Stimulated activated CD8-positive, alpha-beta memory T cell treated with anti-CD3 and anti-CD28 coated beads, Interleukin-12 subunit alpha, Interleukin-12 subunit beta, amount 100 ng/mL, for 24 hours (primary cell): ENCODE data around the gene CSNK1G1.
"Not testable (repeated sequence)": the region's sequence is repeated elsewhere in the genome, so short reads cannot be mapped to it uniquely, and the experiment has no call there.

Source experiments
- DNase-seq: peaks from one replicate; pipeline ENCODE4 v3.0.0-alpha.2; 2020; ENCODE audit errors: extremely low read depth

Gene CSNK1G1

GRCh38 chr15:64287953-64288352, 68.0 kb downstream of the CSNK1G1 start:
- DNase-seq = no peak

- DNase-seq = no peak
These were observed 69.5 kb downstream of the CSNK1G1 start for GRCh38 chr15:64286473-64286872.

- DNase-seq = no peak
These were observed 70.1 kb downstream of the CSNK1G1 start for GRCh38 chr15:64285871-64286270.

- no peak for DNase-seq
These were observed 70.8 kb downstream of the CSNK1G1 start for GRCh38 chr15:64285150-64285549.

- DNase-seq = no peak
These were observed 71.9 kb downstream of the CSNK1G1 start for GRCh38 chr15:64284042-64284441.

- no peak for DNase-seq
These were observed 73.3 kb downstream of the CSNK1G1 start for GRCh38 chr15:64282701-64283100.

GRCh38 chr15:64279131-64279530, 76.8 kb downstream of the CSNK1G1 start:
- no peak for DNase-seq

GRCh38 chr15:64275934-64276333, 80.0 kb downstream of the CSNK1G1 start:
- DNase-seq = no peak

- DNase-seq = no peak
These were observed 81.5 kb downstream of the CSNK1G1 start for GRCh38 chr15:64274341-64274950.

- no peak for DNase-seq
These were observed 88.5 kb downstream of the CSNK1G1 start for GRCh38 chr15:64267331-64267973.

GRCh38 chr15:64265188-64265587, 90.8 kb downstream of the CSNK1G1 start:
- not testable (repeated sequence) for DNase-seq

- DNase-seq = no peak
These were observed 91.5 kb downstream of the CSNK1G1 start for GRCh38 chr15:64264502-64264901.

- DNase-seq = no peak
These were observed 92.4 kb downstream of the CSNK1G1 start for GRCh38 chr15:64263567-64263966.

- no peak for DNase-seq
These were observed 99.9 kb downstream of the CSNK1G1 start for GRCh38 chr15:64256051-64256450.

GRCh38 chr15:64251658-64252057, 104.3 kb downstream of the CSNK1G1 start:
- DNase-seq = no peak

- no peak for DNase-seq
These were observed 104.9 kb downstream of the CSNK1G1 start for GRCh38 chr15:64251121-64251520.

- no peak for DNase-seq
These were observed 105.9 kb downstream of the CSNK1G1 start for GRCh38 chr15:64249883-64250575.

GRCh38 chr15:64249406-64249805, 106.6 kb downstream of the CSNK1G1 start:
- no peak for DNase-seq

- DNase-seq = no peak
These were observed 107.9 kb downstream of the CSNK1G1 start for GRCh38 chr15:64247906-64248541.

GRCh38 chr15:64247535-64247905, 108.5 kb downstream of the CSNK1G1 start:
- DNase-seq = no peak

GRCh38 chr15:64246364-64247189, 109.4 kb downstream of the CSNK1G1 start:
- DNase-seq = no peak

- DNase-seq = no peak
These were observed 110.6 kb downstream of the CSNK1G1 start for GRCh38 chr15:64245405-64245804.
